HG03135 (cell line): ENCODE measurements around the gene HPCAL4.

Experiments used
- ATAC-seq: cut with Tn5 transposase; IDR thresholded peaks from one replicate; pipeline ENCODE4 v1.9.1; 2021; ENCODE audit warnings: mild to moderate bottlenecking, moderate library complexity; ENCODE audit not compliant: unreplicated experiment

Gene HPCAL4

DNA sequence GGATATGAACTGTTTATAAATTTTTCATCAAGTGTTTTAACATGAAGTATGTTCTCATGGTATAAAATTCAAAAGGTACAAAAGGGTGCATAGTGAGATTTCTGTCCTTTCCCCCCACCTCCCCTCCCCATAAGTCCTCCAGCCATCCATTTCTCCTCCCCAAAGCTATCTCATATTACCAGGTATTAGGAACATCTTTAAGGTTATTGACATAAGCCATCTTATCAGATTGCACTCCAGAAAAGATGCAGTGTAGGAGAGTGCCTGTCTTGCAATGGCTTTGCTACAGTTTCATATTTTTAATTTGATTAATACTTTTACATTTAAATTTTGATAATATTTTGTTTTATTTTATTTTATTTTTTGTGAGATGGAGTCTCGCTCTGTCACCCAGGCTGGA lies 13.5 kb upstream of the HPCAL4 start:
- ATAC-seq, result no peak

- no peak for ATAC-seq
These were observed 9.8 kb upstream of the HPCAL4 start for GRCh38 chr1:39701049-39701439.

- ATAC-seq, result no peak
These were observed 9.1 kb upstream of the HPCAL4 start for GRCh38 chr1:39700348-39700747.

- no peak for ATAC-seq
These were observed 8.2 kb upstream of the HPCAL4 start for GRCh38 chr1:39699419-39699818.

DNA sequence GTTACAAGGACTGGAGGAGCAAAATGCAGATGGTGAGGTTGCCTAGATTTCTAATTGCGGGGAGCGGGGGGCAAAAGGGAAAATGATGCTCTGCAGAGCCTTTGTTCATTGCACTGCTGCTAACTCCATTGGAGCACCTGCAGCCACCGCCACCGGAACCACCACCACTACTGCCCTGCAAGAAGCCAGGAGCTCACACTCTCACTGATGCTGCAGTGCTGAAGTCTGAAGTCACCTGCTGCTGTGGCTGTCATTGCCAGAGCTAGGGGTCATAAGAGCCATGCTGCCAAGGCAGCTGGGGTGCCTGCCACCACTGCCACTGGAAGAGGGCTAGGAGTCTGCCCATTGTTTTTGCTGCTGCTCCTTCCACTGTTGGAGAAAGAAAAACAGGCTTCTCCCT lies 7.3 kb upstream of the HPCAL4 start:
- ATAC-seq, result no peak

GRCh38 chr1:39696448-39696847 lies 5.2 kb upstream of the HPCAL4 start:
- no peak for ATAC-seq

DNA sequence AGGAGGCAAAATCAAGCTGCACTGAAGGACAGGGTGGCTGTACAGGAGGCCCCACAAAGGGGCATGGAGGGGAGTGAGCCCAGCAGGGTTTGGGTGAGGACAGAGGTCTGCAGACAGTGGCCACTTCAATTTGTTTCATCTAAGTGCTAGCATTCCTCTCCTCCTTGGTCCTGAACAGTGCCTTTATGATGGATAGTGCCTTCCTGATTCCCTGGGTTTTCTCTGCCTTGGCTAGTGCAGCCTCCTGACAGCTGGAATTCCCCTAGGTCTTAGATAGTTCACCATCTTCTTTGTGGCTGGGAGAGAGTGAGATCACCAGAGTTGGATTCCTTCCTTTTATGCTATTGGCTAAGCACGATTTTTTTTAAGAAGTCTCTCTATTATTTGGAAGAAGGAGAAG lies 3.8 kb upstream of the HPCAL4 start:
- no peak for ATAC-seq

DNA sequence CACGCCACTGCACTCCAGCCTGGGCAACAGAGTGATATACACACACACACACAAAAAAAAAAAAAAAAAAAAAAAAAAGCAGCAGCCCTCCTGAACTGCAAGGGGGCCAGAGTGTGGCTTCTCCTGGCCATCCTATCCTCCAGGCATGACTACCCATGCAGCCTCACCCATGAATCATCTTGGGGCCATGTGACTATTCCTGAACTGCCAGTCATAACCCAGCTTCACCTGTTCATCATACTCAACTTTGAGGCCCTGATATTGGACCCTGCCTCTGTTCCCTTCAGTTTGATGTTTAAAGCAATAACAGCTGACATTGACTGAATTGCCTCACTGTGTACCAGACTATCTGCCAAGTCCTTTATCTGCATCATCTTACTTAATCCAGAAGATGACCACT lies 2.8 kb upstream of the HPCAL4 start:
- no peak for ATAC-seq

- no peak for ATAC-seq
These were observed 1.2 kb upstream of the HPCAL4 start for GRCh38 chr1:39692152-39693074.

GRCh38 chr1:39690794-39691382 lies 345 bp downstream of the HPCAL4 start:
- ATAC-seq, result no peak

- no peak for ATAC-seq
These were observed 1.0 kb downstream of the HPCAL4 start for GRCh38 chr1:39690225-39690624.

- ATAC-seq, result no peak
These were observed 1.6 kb downstream of the HPCAL4 start for GRCh38 chr1:39689635-39690034.

GRCh38 chr1:39689214-39689613 lies 2.0 kb downstream of the HPCAL4 start:
- no peak for ATAC-seq

- no peak for ATAC-seq
These were observed 2.5 kb downstream of the HPCAL4 start for GRCh38 chr1:39688706-39689105.

DNA sequence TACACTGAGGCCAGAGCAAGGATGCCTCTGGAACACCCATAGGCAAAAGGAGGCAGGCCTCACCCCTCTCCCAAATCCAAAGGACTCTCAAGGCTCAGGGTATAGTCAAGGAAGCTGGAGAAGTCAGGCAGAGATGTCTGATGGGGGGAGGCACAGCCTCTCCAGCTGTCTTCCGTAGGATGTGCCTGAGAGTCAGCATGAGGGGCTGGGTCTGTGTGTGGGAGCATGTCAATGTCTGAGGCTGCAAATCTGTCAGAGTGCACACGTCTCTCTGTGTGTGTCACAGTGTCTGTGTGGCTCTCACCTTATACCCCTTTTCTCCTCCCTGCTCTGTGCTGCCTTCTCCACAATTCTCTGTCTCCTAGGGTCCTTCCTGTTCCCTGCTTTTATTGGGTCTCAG lies 4.0 kb downstream of the HPCAL4 start:
- ATAC-seq, result no peak

DNA sequence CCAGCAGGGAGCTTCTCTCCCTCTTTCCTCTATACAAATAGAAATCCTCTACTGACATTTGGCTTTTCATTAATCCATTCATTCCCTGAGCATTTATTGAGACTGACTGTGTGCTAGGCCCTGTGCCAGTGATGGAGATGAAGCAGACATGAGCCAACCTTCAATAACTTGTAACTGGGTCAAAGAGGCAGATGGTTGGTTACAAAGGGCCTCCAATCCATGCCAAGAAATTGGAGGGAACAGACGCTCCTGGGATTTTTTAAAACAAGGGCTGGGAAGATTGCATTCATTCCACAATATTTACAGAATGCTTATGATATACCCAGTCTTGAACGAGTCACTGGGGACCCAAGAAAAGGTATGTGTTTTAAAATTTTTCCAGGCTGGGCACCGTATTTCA lies 6.2 kb downstream of the HPCAL4 start:
- no peak for ATAC-seq

DNA sequence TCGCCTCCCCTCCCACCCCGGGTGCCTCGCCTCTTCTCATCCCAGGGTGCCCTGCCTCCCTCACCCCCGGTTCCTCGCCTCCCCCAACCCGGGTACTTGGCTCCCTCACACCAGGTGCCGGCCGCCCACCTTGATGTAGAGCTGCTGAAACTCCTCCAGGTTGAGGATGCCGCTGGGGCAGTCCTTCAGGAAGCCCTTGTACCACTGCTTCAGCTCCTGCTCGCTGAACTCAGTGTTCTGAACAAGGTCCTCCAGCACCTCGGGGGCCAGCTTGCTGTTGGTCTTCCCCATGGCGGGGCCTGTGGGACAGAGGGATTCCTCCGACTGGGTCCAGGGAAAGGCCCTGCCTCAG lies 6.9 kb downstream of the HPCAL4 start:
- no peak for ATAC-seq

DNA sequence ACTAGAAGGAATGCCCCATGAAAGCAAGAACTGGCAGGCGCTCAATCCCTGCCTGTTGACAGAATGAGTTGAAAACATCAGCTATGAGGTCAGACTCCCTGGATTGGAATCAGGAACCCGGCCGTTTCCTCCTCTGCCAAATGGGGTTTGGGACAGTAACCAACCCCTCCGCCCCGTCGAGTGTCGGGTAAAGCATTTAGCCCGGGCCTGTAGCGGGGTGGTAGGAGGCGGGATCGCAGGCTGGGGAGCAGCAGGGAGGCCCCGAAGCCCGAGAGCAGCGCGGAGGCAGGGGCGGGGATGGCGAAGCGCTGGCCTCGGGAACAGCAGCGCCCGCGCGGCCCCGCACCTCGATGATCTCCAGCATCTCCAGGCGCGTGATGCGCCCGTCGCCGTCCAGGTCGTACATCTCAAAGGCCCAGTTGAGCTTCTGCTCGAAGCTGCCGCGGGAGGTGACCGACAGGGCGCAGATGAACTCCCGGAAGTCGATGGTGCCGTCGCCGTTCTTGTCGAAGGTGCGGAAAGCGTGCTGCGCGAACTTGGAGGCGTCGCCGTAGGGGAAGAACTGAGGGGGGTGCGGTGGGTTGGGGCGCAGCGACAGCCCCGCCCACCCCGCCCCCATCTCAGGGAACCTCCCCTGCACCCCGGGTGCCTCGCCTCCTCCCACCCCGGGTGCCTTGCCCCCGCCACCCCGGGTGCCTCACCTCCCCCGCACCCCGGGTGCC lies 7.5 kb downstream of the HPCAL4 start:
- ATAC-seq, result no peak

GRCh38 chr1:39681999-39682398 lies 9.2 kb downstream of the HPCAL4 start:
- ATAC-seq, result no peak

GRCh38 chr1:39681294-39681693 lies 9.9 kb downstream of the HPCAL4 start:
- no peak for ATAC-seq

- no peak for ATAC-seq
These were observed 10.5 kb downstream of the HPCAL4 start for GRCh38 chr1:39680751-39681150.

GRCh38 chr1:39679821-39680220 lies 11.4 kb downstream of the HPCAL4 start:
- ATAC-seq, result no peak
